Right atrium auricular region (tissue), 2 donors: ENCODE results near the gene NOC3L. TPM values are rescaled to one million over a fixed set of nuclear protein-coding genes. Genes with fewer than 3 reads are reported as not detected.
A peak's percentile ranks its signal among the peaks of the same experiment; 100 is the strongest.

Experiments
- DNase-seq: peaks from one replicate; pipeline ENCODE4 v3.0.0-alpha.2; 2019; ENCODE audit warnings: low spot score
- H3K27ac ChIP-seq, 2 donors: fragments of 200-600 bp; sonication (generic); 1 replicate in 1 of 2; 2 replicates in 1 of 2; pipeline ENCODE4 v1.5.1; 2016 to 2019
- H3K27me3 ChIP-seq, 2 donors: fragments of 200-600 bp; sonication (generic); one replicate each; pipeline versions ENCODE4 v1.5.1 to v1.6.0; 2017 to 2019
- H3K36me3 ChIP-seq: fragments of 200-600 bp; sonication (generic); one replicate; pipeline ENCODE4 v1.5.1; 2016
- H3K4me1 ChIP-seq, 2 donors: fragments of 200-600 bp; sonication (generic); one replicate each; pipeline versions ENCODE4 v1.5.1 to v1.6.0; 2017 to 2019
- H3K4me3 ChIP-seq, 2 donors: fragments of 200-600 bp; sonication (generic); 1 replicate in 1 of 2; 2 replicates in 1 of 2; pipeline ENCODE4 v1.5.1; 2017 to 2019; ENCODE audit warnings: mild to moderate bottlenecking in 1 of 2, moderate library complexity in 1 of 2
- H3K9me3 ChIP-seq, 2 donors: fragments of 200-600 bp; sonication (generic); one replicate each; pipeline ENCODE4 v1.5.1; 2019
- total RNA-seq, 2 donors: library from RNA; depleted of rRNA; stranded (reverse); fragments of >200 nt; gene quantifications; one replicate each; pipeline ENCODE4 v1.1.0, GENCODE V29; 2016
- TF ChIP-seq, protein P1 (sequence below), 2 donors: fragments of 200-600 bp; sonication (generic); IDR thresholded peaks; one replicate each; pipeline ENCODE4 v1.5.1; 2019; ENCODE audit warnings: antibody characterized with exemption in 2 of 2

The NOC3L gene
- total RNA-seq, 2 donors from 2014 or later = 6.0 to 7.9 TPM

DNA sequence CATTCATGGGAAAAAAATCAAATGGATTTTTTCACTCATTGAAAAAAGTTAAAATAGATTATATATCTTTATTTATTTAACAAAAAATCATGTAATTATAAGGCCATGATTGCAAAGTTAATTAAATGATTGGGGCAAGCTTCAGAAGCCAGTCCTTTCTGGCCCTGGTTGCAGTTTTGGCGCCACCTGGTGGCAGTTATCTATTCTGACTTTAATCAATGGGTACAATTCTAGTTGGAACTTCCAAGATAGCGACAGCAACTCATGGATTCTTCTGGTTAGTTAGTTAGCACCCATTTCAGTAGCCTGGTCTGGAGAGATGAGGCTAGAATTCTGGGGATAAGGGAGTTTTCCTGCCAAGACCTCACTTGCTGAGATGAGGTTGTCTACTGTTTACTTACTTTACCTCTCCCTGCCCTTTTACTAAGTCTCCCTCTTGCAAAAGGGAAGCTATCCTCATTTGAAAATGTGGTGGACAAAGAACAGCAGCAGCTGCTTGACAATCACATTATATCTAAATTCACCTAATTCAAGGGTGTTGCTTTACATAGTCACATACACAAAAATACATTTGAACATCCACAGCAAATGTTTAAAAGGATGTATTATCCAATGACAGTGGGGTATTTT lies 42.3 kb downstream of the NOC3L start:
- TF ChIP-seq, protein P1, sequence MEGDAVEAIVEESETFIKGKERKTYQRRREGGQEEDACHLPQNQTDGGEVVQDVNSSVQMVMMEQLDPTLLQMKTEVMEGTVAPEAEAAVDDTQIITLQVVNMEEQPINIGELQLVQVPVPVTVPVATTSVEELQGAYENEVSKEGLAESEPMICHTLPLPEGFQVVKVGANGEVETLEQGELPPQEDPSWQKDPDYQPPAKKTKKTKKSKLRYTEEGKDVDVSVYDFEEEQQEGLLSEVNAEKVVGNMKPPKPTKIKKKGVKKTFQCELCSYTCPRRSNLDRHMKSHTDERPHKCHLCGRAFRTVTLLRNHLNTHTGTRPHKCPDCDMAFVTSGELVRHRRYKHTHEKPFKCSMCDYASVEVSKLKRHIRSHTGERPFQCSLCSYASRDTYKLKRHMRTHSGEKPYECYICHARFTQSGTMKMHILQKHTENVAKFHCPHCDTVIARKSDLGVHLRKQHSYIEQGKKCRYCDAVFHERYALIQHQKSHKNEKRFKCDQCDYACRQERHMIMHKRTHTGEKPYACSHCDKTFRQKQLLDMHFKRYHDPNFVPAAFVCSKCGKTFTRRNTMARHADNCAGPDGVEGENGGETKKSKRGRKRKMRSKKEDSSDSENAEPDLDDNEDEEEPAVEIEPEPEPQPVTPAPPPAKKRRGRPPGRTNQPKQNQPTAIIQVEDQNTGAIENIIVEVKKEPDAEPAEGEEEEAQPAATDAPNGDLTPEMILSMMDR (IDR thresholded peaks at IDR 0.05) = peak; percentile 79 to 91
- Histone ChIP-seq H3K9me3 (no peaks in the 10 kb centered on the region), H3K4me1 (peaks cover 0 to 1% of the 10 kb centered on the region in 2 donors), H3K4me3 (no peak overlapping the region), H3K27me3 (no peaks in the 10 kb centered on the region), H3K36me3 (peaks cover 31% of the 10 kb centered on the region), H3K27ac (no peak overlapping the region)
- peak; percentile 74 for DNase-seq

- Histone ChIP-seq H3K9me3 (no peaks in the 10 kb centered on the region), H3K36me3 (peaks cover 14% of the 10 kb centered on the region), H3K27me3 (no peaks in the 10 kb centered on the region), H3K4me1 (peaks cover 0 to 7% of the 10 kb centered on the region in 2 donors), H3K27ac (no peak overlapping the region), H3K4me3 (no peak overlapping the region)
- no peak for DNase-seq
- TF ChIP-seq, protein P1 (IDR thresholded peaks at IDR 0.05) = no peak
These were observed 46.2 kb downstream of the NOC3L start for GRCh38 chr10:94316560-94316959.

DNA sequence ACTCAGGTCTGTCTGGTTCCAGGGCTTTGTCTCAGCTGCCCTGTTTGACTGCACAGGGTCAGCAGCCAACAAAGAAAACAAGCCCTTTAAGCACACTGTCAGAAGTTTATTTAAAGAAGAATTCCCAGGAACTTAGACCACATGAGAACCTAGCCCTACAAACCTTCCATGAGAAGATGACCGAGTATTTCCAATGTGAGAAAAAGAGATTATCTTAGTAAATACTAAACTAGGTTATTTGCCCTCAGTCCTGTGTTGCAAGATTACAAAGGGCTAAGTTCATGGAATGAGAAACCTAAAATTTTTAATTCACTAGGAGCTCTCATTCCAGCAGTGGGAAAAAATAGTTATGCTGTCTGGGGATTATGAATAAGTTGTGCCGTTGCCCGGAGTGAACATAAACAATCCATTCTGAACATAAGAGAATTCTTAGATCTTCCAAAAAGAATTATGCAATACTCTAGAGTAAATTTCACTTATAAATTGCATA lies 46.7 kb downstream of the NOC3L start:
- Histone ChIP-seq H3K4me1 (peaks cover 0 to 7% of the 10 kb centered on the region in 2 donors), H3K4me3 (no peak overlapping the region), H3K27me3 (no peaks in the 10 kb centered on the region), H3K36me3 (peaks cover 14% of the 10 kb centered on the region), H3K27ac (no peak overlapping the region), H3K9me3 (no peaks in the 10 kb centered on the region)
- no peak for DNase-seq
- TF ChIP-seq, protein P1 (IDR thresholded peaks at IDR 0.05) = no peak

DNA sequence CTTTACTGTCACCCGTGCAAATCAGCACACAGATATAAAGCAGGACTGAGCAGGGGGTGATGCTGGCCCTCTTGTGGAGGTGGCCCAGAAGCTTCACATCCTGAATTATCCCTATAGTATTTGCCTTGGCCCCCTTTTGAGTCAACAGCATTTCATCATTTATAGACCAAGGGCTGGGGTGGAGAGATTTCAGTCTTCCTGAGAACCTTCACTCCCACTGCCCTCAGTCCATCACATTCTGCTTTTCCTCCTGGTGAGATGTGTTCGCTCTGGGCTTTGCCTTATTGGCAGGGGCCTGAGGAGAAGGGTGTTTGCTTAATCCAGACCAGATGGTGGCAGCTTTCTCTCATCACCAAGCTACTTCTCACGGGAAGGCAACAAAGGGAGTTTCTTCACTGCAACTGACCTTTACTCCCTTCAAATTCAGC lies 47.7 kb downstream of the NOC3L start:
- Histone ChIP-seq H3K36me3 (peaks cover 14% of the 10 kb centered on the region), H3K4me3 (no peak overlapping the region), H3K9me3 (no peaks in the 10 kb centered on the region), H3K27me3 (no peaks in the 10 kb centered on the region), H3K4me1 (peaks cover 0 to 7% of the 10 kb centered on the region in 2 donors), H3K27ac (no peak overlapping the region)
- TF ChIP-seq, protein P1 (IDR thresholded peaks at IDR 0.05) = no peak
- no peak for DNase-seq

- no peak for DNase-seq
- TF ChIP-seq, protein P1 (IDR thresholded peaks at IDR 0.05) = no peak
- H3K27ac ChIP-seq = peak overlapping the region in 1 of 2 donors; percentile 6
These were observed 52.4 kb downstream of the NOC3L start for GRCh38 chr10:94310369-94310768.

GRCh38 chr10:94308866-94309265 lies 53.9 kb downstream of the NOC3L start:
- H3K36me3 ChIP-seq = peaks cover 42% of the 10 kb centered on the region
- no peaks in the 10 kb centered on the region for H3K9me3 ChIP-seq
- DNase-seq = no peak
- no peaks in the 10 kb centered on the region for H3K27me3 ChIP-seq
- H3K4me3 ChIP-seq = no peak overlapping the region
- H3K4me1 ChIP-seq = no peaks in the 10 kb centered on the region
- TF ChIP-seq, protein P1 (IDR thresholded peaks at IDR 0.05) = no peak
- no peak overlapping the region for H3K27ac ChIP-seq

More at GRCh38 chr10:94310369-94310768, 52.4 kb downstream of the NOC3L start:
- no peaks in the 10 kb centered on the region for H3K9me3 ChIP-seq
- no peak overlapping the region for H3K4me3 ChIP-seq
- no peaks in the 10 kb centered on the region for H3K27me3 ChIP-seq
- peaks cover 33% of the 10 kb centered on the region for H3K36me3 ChIP-seq
- H3K4me1 ChIP-seq = peaks cover 0 to 5% of the 10 kb centered on the region in 2 donors
